HG03066 (cell line): Measurements from ENCODE around the gene ANKRD63.

Experiments used
- ATAC-seq: cut with Tn5 transposase; IDR thresholded peaks from one replicate; pipeline ENCODE4 v1.9.1; 2021; ENCODE audit warnings: low read depth; ENCODE audit not compliant: unreplicated experiment

Gene ANKRD63

DNA sequence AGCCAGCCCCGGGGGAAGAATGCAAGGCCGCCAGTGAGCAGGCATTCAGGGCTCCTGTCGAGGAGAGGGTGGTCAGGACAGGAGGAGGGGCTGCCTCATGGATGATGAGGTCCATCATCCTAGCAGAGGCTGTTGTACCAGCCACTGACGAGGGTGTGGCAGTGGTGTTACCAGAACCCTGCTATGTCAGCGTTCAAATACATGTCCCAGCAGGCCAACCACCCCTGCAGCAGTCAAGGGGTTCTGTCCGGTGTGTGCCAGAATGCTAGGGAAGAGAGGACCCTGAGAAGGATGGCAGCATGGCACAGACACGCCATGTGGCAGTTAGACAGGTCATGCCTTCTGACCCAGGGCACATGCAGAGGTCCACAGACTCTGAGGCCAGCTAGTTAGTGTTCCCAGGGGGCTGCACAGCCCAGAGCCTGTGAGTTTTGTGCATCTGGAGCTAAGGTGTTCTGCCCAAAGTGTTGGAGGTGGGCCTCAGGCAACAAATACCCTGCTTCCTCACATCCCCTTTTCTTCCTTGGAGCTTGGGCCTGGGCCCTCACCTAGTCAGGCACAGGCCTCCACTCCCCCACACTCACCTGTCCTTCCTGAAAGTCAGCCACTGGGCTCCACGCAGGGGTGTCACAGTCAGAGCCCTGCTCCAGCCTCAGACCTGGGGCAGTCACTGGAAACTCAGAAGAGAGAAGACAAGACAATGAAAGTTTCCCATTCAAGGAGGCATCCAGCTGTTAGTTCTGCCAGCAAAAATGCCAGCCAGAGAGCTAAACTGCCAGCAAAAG lies 36.2 kb downstream of the ANKRD63 start:
- ATAC-seq, result no peak

DNA sequence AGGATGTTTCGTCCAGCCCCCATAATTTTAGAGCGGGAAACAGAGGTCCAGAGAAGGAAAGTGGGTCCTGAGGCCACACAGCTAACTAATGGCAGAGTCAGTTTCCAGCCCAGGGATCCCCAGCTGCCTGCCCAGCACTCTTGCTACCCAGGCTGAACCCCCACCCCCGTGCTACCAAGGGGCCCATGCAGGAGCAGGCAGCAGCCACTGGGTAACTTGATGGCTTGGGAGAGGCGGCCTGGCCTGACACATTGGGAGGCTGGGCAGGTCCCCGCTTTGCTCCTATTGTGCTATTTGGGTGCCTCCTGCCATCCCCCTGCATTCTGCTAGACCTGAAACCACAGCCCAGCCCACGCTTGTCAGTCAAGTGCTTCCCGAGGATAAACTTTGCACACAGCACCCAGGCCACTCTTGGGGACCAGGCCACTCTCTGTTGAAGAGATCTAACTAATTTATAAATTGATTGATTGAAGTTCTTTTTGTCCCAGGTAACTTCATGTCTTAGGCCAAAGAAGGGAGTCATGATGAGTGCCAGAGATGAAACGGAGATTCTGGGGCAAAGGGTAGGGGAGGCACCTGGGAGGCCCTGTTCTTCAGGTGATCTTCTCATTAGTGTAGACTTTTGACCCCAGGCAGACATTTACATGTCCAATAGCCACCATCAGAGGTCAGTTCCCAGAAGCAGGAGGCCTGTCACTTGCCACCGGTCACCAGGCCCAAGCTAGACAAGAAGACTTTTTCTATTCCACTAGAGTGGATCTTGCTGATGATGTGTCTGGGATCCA lies 37.0 kb downstream of the ANKRD63 start:
- ATAC-seq, result no peak

- ATAC-seq, result no peak
Observed at GRCh38 chr15:40244961-40245523, 37.8 kb downstream of the ANKRD63 start.

DNA sequence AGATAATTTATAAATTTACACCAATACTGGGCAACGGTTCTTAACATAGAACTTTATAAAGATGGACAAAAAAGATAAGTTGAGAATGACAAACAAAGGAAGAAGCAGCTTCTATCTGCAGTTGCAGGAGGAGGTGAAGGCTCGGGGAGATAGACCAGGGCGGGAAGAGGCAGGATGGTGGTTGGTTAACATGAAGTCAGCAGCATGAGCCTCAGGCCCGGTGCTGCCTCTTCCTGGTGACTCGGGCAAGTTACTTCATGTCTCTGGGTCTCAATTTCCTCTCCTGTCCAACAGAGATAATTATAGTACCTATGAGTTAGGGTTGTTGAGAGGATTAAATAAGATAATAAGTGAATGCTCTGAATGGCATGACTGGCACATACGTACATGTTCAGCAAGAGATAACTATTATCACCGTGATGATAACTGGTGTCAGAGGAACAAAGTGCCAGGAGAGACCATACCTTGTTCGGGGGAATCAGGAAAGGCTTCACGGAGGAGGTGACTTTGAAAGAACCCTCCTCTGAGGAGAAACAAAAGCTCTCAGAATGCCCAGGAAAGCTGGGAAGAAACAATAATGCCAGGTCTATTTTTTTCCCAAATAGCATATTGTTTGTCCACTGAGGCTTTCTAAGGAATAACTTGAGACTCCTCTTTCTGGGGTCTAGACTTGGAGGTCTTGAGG lies 39.6 kb downstream of the ANKRD63 start:
- no peak for ATAC-seq

- ATAC-seq, result no peak
Observed at GRCh38 chr15:40242601-40243000, 40.3 kb downstream of the ANKRD63 start.

DNA sequence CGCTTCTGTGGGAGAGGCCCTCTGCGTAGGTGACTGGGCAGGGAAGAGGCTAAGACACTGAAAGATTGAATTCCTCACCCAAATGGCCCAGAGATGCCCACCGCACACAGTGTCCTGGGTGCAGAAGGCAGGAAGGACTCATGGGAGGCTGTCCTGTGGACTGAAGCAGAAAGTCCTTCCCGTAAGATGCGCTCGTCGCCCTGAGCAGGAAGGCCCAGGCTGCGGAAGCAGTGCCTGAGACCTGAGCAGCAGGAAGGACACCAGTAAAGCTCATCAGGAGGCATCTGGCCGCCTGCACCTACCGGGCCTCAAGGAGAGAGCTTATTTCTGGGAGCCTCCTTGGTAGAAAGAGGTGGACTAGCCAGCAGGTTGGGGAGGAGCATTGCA lies 40.7 kb downstream of the ANKRD63 start:
- ATAC-seq, result no peak

GRCh38 chr15:40241269-40242212 lies 41.3 kb downstream of the ANKRD63 start:
- ATAC-seq, result no peak

GRCh38 chr15:40240619-40241221 lies 42.1 kb downstream of the ANKRD63 start:
- no peak for ATAC-seq

DNA sequence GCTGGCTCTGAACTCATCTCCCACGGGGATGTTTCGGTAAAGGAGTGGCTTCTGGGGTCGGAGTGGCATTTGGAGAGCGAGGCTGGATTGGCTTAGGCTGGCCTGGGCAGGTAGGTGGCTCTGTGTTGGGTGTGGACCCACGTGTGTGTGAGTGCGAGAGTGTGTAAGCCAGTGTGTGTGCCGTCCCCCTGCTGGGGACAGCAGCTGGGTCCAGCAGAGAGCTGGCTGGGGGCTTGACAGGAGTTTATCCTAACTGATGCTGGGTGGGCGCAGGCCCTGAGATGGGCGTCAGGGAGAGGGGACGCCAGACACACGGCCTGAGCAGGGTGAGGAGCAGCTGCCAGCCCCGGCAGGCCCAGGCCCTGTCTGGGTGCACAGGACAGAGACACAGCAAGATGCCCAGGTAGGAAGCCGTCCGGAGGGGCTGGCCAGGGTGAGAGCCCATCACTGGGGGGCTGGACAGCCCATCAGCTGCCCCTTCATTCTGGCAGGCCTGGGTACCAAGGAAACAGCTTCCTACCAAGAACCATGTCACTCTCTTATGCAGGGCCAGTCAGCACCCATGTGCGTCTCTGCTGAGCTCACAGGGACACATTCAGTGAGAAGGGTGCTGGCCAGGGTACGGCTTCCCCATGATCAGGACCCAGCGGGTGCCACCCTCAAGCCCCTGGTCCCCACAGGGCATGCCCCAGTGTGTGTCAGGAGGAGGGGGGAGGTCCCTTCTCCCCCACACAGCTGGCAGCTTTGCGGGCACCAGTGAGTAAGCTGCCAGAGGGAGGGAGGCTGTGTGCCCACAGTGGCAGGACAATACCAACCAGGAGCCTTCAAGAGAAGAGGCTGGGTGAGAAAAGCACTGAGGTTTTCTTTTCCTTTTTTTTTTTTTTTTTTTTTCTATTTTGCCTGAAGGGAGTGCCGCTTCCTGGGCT lies 42.9 kb downstream of the ANKRD63 start:
- ATAC-seq, result no peak

GRCh38 chr15:40239404-40239692 lies 43.5 kb downstream of the ANKRD63 start:
- ATAC-seq, result no peak

DNA sequence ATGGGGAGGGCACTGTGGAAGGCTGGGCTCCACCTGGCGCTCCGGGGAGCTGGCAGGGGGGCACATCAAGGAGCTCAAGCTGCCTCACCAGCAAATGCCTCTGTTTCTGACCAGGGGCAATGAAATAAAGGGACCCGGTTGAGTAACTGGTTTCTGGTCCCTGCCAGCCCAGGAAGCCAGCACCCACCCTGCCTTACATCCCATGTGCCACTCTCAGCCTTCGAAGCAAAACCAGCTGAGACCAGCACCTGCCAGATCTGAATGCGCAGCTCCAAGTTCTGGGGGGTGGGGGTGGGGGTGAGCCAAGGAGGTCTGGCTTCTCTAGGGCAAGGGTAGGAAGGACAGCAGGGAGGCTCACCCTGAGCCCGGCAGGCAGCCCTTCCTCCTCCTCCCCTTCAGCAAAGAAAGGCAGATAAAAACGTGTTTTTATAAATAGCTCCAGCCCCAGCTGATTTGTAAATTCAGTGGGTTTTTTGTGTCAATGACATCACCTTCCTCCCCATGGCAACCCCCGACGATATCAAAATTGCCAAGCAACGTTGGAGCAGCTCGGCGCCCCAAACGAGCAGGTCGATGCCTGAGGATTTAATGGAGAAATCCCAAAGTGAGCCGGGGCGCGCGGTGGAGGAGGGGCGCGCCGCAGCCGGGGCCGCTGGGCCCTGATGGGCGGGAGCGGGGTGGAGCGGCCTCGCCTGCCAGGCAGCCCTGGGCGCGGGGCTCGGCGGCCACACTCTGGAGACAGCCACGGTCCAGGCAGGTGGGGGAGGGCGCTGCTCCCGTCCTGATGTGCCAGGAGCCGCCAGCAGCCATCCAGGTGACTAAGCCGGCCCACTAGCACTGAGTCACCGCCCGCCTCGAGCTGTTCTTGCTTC lies 44.1 kb downstream of the ANKRD63 start, which contains the start of gene PAK6:
Gene PAK6 (plus strand): TSS at position 532 of the 872 bp plus-strand sequence. CDS start 25,723 bp downstream, outside the sequence.
- ATAC-seq, result no peak

- no peak for ATAC-seq
Observed at GRCh38 chr15:40235201-40235885, 47.5 kb downstream of the ANKRD63 start.

- ATAC-seq, result no peak
Observed at GRCh38 chr15:40234783-40235182, 48.1 kb downstream of the ANKRD63 start.

DNA sequence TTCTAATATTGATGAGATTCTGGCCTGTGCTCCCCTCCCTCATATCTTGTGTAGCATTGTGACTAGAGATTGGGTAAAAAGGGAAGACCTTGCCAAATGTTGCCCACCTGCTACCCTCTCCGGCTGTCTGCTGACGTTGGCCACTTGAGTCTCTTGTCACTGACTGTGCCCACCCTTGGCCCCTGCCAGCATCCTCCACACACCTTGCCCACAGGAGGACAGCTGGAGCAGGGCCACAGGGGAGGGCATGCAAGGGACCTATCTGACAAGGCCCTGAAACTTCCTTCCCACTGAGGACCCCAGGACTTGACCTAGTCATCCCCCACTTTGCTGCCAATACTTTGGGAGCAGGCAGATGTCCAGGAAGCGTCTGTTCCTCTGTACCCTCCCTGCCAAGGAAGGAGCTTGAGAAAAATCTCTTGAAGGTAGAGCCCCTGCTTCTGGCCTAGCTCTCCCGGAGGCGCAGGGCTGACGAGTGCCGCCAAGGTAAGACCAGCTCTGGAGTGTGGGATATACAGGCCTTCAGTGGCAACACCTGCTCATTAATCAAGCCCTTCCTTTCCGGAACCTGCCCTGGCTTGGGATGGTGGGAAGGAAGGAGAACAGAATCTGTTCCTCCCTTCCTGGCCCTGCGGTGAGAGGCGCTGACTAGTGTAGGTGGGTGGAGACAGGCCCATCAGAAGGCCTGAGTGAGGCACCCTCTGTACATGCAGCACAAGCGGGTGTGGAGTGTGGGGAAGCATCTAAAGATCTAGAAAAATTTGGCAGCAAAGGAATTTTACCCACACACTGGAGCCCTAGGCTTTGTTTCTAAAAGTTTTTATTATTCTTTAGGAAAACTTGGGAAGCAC lies 48.9 kb downstream of the ANKRD63 start:
- ATAC-seq, result no peak

DNA sequence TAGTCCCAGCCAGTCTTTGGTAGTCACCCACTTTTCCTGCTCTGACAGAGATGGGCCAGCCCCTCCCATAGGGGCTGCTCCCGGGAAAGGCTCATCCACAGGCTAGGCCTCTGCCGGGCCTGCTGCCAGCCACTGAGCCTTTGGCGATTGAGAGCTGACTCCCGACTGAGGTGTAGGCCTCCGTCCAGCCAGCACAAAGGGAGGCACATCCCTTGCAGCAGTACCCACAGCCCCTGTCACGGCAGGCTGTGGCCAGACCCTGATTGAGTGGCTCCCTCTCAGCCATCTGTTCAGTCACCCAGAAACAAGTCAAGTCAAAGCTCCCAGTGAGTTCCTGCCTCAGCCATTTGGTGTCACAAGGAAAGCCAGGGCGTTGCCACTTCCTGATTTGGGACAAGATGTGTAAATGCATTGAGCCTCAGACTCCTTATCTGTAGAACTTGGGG lies 50.2 kb downstream of the ANKRD63 start:
- ATAC-seq, result no peak
